ENCODE results near the gene SRMS.
"Not testable (repeated sequence)": the region's sequence is repeated elsewhere in the genome, so short reads cannot be mapped to it uniquely, and the experiment has no call there.

Gene SRMS

GRCh38 chr20:63576311-63576710 is 28.8 kb upstream of the SRMS start:
- Histone ChIP-seq H3K27me3 (replicated peaks; ENCODE audit: control insufficient read depth, insufficient read depth, low read length) (peaks cover 14% of the 10 kb centered on the region), H3K36me3 (ENCODE audit: control insufficient read depth, insufficient read depth, low read length, severe bottlenecking) (no peaks in the 10 kb centered on the region), H3K9me3 (ENCODE audit: control insufficient read depth, low read length) (no peaks in the 10 kb centered on the region), H3K4me3 (ENCODE audit: low read length) (no peak overlapping the region), H3K4me1 (ENCODE audit: control insufficient read depth, insufficient read depth, low read length) (peaks cover 26% of the 10 kb centered on the region), H3K9ac (ENCODE audit: low read length) (no peak overlapping the region)
- DNase-seq (ENCODE audit: low read depth): no peak

DNA sequence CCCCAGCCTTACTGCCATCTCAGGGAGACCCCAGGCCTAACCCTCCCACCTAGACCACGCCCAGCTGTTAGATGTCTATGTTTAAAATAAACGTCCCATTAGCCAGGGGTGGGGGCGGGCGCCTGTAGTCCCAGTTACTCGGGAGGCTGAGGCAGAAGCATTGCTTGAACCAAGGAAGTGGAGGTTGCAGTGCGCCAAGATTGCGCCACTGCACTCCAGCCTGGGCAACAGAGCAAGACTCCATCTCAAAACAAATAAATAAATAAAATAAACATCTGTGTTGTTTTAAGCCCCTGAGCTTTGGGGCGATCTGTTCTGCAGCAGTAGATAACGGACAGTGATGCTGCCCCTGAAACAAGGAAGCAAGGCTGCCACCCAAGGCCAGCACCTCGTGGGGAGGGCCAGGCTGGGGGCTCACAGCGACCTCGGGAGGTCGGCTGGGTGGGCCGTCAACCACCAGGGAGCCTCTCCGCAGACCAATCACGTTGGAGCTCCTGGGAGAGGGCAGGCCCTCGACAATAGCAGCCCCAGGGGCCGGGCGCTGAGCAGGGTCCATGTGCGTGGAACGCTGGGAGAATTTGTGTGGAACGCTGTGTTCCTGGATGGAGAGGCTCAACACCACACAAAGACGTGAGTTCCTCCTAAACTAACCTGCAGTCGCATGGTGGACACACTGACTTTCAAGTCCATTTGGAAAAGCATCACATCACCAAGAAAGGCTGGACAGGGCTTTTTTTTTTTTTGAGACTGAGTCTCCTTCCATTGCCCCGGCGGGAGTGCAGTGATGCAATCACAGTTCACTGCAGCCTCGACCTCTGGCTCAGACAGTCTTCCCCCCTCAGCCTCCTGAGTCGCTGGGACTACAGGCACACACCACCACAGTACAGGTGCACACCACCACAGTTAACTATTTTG is 27.5 kb upstream of the SRMS start:
- peak; percentile 21 for DNase-seq (ENCODE audit: low read depth)
- Histone ChIP-seq H3K9ac (ENCODE audit: low read length) (no peak overlapping the region), H3K4me1 (ENCODE audit: control insufficient read depth, insufficient read depth, low read length) (peaks cover 26% of the 10 kb centered on the region), H3K36me3 (ENCODE audit: control insufficient read depth, insufficient read depth, low read length, severe bottlenecking) (no peaks in the 10 kb centered on the region), H3K4me3 (ENCODE audit: low read length) (no peak overlapping the region), H3K27me3 (replicated peaks; ENCODE audit: control insufficient read depth, insufficient read depth, low read length) (peaks cover 10% of the 10 kb centered on the region), H3K9me3 (ENCODE audit: control insufficient read depth, low read length) (no peaks in the 10 kb centered on the region)

- Histone ChIP-seq H3K9me3 (ENCODE audit: control insufficient read depth, low read length) (no peaks in the 10 kb centered on the region), H3K9ac (ENCODE audit: low read length) (peak within 1 kb of the TSS; percentile 88), H3K4me3 (ENCODE audit: low read length) (peak within 1 kb of the TSS; percentile 87), H3K4me1 (ENCODE audit: control insufficient read depth, insufficient read depth, low read length) (peaks cover 26% of the 10 kb centered on the region), H3K27me3 (replicated peaks; ENCODE audit: control insufficient read depth, insufficient read depth, low read length) (peaks cover 3% of the 10 kb centered on the region), H3K36me3 (ENCODE audit: control insufficient read depth, insufficient read depth, low read length, severe bottlenecking) (no peaks in the 10 kb centered on the region)
- DNase-seq (ENCODE audit: low read depth): peak; percentile 91
These were observed 26.7 kb upstream of the SRMS start, which contains the start of gene HELZ2 for GRCh38 chr20:63574156-63574828. Gene HELZ2 (minus strand): TSS chr20:63574239. CDS start chr20:63572385, 1,854 bp downstream.

DNA sequence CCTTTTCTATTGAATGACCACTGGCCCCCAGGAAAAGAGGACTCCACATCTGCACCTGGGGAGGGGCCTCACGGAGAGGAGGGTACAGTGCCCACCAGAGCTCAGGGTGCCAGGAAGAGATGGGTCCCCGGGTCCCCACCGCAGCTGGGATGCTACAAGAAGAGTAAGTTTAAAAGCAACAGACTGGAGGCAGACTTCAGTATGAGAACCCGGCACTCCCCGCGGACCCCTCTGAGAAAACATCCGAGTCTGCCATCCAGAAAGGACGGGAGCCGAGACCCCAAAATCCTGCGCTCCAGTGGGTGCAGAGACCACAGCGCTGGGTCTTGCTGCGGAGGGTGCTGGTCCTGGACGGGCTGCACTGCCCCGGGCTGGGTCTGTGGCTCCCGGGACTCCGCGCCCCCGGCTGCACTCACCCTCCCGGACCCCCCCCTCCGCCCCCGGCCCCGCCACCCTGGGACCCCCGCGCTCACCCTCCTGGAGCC is 26.1 kb upstream of the SRMS start:
- H3K36me3 ChIP-seq (ENCODE audit: control insufficient read depth, insufficient read depth, low read length, severe bottlenecking): no peaks in the 10 kb centered on the region
- peaks cover 20% of the 10 kb centered on the region for H3K4me1 ChIP-seq (ENCODE audit: control insufficient read depth, insufficient read depth, low read length)
- H3K9ac ChIP-seq (ENCODE audit: low read length): peak overlapping the region; percentile 88
- no peaks in the 10 kb centered on the region for H3K9me3 ChIP-seq (ENCODE audit: control insufficient read depth, low read length)
- no peak for DNase-seq (ENCODE audit: low read depth)
- no peaks in the 10 kb centered on the region for H3K27me3 ChIP-seq (replicated peaks; ENCODE audit: control insufficient read depth, insufficient read depth, low read length)
- H3K4me3 ChIP-seq (ENCODE audit: low read length): peak overlapping the region; percentile 87

GRCh38 chr20:63572788-63573646 is 25.5 kb upstream of the SRMS start:
- H3K27me3 ChIP-seq (replicated peaks; ENCODE audit: control insufficient read depth, insufficient read depth, low read length): no peaks in the 10 kb centered on the region
- H3K9me3 ChIP-seq (ENCODE audit: control insufficient read depth, low read length): no peaks in the 10 kb centered on the region
- H3K4me1 ChIP-seq (ENCODE audit: control insufficient read depth, insufficient read depth, low read length): peaks cover 20% of the 10 kb centered on the region
- H3K36me3 ChIP-seq (ENCODE audit: control insufficient read depth, insufficient read depth, low read length, severe bottlenecking): no peaks in the 10 kb centered on the region
- DNase-seq (ENCODE audit: low read depth): peak; percentile 10
- peak overlapping the region; percentile 87 for H3K4me3 ChIP-seq (ENCODE audit: low read length)
- peak overlapping the region; percentile 88 for H3K9ac ChIP-seq (ENCODE audit: low read length)

GRCh38 chr20:63572071-63572787 is 24.7 kb upstream of the SRMS start:
- Histone ChIP-seq H3K4me3 (ENCODE audit: low read length) (no peak overlapping the region), H3K36me3 (ENCODE audit: control insufficient read depth, insufficient read depth, low read length, severe bottlenecking) (no peaks in the 10 kb centered on the region), H3K9me3 (ENCODE audit: control insufficient read depth, low read length) (no peaks in the 10 kb centered on the region), H3K4me1 (ENCODE audit: control insufficient read depth, insufficient read depth, low read length) (peaks cover 20% of the 10 kb centered on the region), H3K9ac (ENCODE audit: low read length) (no peak overlapping the region), H3K27me3 (replicated peaks; ENCODE audit: control insufficient read depth, insufficient read depth, low read length) (no peaks in the 10 kb centered on the region)
- no peak for DNase-seq (ENCODE audit: low read depth)

- DNase-seq (ENCODE audit: low read depth): not testable (repeated sequence)
These were observed 23.5 kb upstream of the SRMS start for GRCh38 chr20:63571087-63571478.

DNA sequence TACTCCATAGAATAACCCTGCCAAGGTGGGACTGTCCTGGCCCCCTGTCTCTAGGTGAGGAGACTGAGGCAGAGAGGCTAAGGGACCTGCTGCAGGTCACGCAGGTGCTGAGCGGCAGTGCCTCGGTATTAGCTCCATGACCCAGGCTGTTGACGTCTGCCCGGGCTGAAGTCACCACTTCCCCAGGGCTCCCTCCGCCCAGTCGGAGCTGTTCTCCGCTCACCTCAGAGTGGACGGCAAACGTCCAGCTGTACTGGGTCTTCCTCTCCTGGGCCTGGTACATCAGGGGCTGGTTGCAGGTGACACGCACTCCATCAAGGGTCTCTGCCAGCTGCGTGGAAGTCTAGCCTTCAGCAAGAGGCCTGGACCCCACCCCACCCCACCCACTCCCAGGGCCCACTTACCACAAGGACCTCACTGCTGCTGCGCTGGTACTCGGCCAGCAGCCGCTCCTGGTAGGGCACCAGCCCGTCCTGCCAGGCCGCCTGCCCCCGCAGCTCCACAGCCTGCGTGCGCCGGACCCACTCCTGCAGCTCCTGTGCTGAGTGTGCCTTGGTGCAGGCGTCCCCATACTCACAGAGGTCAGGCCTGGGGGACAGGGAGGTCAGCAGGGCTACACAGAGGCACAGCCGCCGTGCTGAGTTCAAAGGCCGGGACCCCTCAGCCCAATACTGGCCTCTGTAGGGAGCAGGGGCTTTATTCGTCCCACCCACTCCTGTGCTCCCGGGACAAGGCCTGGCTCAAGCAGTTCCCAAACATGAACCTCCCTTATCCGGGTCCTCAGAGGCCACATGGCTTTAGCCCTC is 22.9 kb upstream of the SRMS start:
- Histone ChIP-seq H3K27me3 (replicated peaks; ENCODE audit: control insufficient read depth, insufficient read depth, low read length) (no peaks in the 10 kb centered on the region), H3K9me3 (ENCODE audit: control insufficient read depth, low read length) (no peaks in the 10 kb centered on the region), H3K9ac (ENCODE audit: low read length) (no peak overlapping the region), H3K4me1 (ENCODE audit: control insufficient read depth, insufficient read depth, low read length) (peaks cover 16% of the 10 kb centered on the region), H3K36me3 (ENCODE audit: control insufficient read depth, insufficient read depth, low read length, severe bottlenecking) (no peaks in the 10 kb centered on the region), H3K4me3 (ENCODE audit: low read length) (no peak overlapping the region)
- no peak for DNase-seq (ENCODE audit: low read depth)

More at GRCh38 chr20:63571087-63571478, 23.5 kb upstream of the SRMS start:
- H3K36me3 ChIP-seq (ENCODE audit: control insufficient read depth, insufficient read depth, low read length, severe bottlenecking); H3K9ac ChIP-seq (ENCODE audit: low read length); H3K27me3 ChIP-seq (replicated peaks; ENCODE audit: control insufficient read depth, insufficient read depth, low read length); H3K4me3 ChIP-seq (ENCODE audit: low read length); H3K9me3 ChIP-seq (ENCODE audit: control insufficient read depth, low read length): not testable (repeated sequence)
- H3K4me1 ChIP-seq (ENCODE audit: control insufficient read depth, insufficient read depth, low read length): peaks cover 20% of the 10 kb centered on the region

- no peak overlapping the region for H3K4me3 ChIP-seq (ENCODE audit: low read length)
These were observed 21.7 kb upstream of the SRMS start for GRCh38 chr20:63568986-63569949.

More at GRCh38 chr20:63568986-63569949, 21.7 kb upstream of the SRMS start:
- DNase-seq (ENCODE audit: low read depth): no peak
- H3K4me1 ChIP-seq (ENCODE audit: control insufficient read depth, insufficient read depth, low read length): peaks cover 5% of the 10 kb centered on the region
- H3K27me3 ChIP-seq (replicated peaks; ENCODE audit: control insufficient read depth, insufficient read depth, low read length): no peaks in the 10 kb centered on the region
- H3K9me3 ChIP-seq (ENCODE audit: control insufficient read depth, low read length): no peaks in the 10 kb centered on the region
- no peak overlapping the region for H3K9ac ChIP-seq (ENCODE audit: low read length)
- H3K36me3 ChIP-seq (ENCODE audit: control insufficient read depth, insufficient read depth, low read length, severe bottlenecking): no peaks in the 10 kb centered on the region

Data from adipocyte (in vitro differentiated cells).